GM12874 (cell line): ENCODE data around the gene SUFU.

Experiments
- TF ChIP-seq, protein P1 (sequence below): IDR thresholded peaks from 2 replicates; pipeline ENCODE4 v1.5.1; 2011; ENCODE audit warnings: low read depth, mild to moderate bottlenecking, control low read depth, low read length, moderate library complexity; ENCODE audit not compliant: insufficient read depth

Gene SUFU

DNA sequence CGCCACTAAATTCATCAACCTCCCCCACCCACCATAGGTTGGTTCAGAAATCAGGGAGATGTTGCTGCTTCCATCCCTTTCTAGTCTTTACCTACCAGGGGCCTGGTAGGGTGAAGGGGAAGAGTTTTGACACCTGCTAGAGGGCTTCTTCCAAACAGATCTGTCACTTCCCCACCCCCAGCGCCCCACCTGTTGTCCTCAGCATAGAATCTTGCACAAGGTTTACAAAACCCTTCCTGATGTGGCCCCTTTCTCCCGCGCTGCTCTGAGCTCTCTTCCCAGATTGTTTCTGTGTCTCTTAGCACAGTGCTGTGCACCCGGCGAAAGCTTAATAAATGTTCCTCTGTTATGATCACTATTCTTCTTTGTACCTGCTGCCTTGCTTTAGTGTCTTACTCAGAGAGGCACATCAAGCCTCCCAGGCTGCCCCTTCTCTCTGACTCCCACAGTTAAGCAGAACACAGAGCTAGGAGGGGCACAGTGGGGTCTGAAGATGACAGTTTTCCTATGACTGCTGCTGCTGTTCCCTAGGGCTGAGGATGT, 41.2 kb upstream of the SUFU start:
- TF ChIP-seq, protein P1, sequence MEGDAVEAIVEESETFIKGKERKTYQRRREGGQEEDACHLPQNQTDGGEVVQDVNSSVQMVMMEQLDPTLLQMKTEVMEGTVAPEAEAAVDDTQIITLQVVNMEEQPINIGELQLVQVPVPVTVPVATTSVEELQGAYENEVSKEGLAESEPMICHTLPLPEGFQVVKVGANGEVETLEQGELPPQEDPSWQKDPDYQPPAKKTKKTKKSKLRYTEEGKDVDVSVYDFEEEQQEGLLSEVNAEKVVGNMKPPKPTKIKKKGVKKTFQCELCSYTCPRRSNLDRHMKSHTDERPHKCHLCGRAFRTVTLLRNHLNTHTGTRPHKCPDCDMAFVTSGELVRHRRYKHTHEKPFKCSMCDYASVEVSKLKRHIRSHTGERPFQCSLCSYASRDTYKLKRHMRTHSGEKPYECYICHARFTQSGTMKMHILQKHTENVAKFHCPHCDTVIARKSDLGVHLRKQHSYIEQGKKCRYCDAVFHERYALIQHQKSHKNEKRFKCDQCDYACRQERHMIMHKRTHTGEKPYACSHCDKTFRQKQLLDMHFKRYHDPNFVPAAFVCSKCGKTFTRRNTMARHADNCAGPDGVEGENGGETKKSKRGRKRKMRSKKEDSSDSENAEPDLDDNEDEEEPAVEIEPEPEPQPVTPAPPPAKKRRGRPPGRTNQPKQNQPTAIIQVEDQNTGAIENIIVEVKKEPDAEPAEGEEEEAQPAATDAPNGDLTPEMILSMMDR = no peak

DNA sequence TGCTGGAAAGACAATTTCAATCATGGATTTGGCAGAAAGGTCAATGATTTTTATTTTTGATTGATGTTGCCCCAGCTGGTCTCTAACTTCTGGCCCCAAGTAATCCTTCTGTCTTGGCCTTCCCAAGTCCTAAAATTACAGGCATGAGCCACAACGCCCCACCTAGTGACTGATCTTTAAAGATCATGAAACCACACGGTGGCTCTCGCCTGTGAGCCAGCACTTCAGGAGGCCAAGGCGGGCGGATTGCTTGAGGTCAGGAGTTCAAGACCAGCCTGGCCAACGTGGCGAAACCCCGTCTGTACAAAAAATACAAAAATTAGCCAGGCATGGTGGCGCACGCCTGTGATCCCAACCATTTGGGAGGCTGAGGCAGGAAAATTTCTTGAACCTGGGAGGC, 39.8 kb upstream of the SUFU start:
- TF ChIP-seq, protein P1 = no peak

DNA sequence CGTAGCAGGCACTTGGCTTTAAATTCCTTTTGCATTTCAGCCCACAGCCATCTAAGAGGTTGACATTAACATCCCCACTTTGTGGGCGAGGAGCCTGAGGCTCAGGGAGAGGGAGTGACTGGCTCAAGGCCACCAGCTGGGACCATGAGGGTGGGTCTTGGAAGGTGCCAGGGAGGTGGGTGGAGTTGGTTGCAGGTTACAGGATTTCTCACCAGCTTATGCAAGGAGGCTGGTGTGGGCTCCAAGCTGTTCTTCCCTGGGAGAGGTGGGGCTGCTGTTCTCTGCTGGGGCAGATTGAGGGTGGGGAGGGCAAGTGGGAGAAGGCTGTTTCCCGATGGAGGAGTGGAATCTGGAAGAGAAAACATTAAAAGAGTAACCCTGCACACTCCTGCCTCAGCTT, 38.3 kb upstream of the SUFU start:
- TF ChIP-seq, protein P1 = no peak

DNA sequence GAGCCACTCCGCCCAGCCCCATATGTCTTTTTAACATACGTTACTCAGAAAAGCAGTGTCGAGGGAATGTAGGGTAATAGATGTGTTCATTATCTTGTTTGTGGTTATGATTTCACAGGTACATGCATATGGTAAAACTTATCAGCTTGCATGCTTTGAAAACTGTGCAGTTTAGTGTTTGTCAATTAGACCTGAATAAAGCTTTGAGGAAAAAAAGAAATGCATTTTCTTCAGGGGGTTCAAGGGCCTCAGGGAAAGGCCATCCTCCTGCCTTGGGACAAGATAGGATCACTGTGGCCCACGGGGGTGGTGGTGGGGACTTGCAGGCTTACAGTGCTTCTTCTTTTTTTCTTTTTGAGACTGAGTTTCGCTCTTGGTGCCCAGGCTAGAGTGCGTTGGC, 36.5 kb upstream of the SUFU start:
- TF ChIP-seq, protein P1 = no peak

DNA sequence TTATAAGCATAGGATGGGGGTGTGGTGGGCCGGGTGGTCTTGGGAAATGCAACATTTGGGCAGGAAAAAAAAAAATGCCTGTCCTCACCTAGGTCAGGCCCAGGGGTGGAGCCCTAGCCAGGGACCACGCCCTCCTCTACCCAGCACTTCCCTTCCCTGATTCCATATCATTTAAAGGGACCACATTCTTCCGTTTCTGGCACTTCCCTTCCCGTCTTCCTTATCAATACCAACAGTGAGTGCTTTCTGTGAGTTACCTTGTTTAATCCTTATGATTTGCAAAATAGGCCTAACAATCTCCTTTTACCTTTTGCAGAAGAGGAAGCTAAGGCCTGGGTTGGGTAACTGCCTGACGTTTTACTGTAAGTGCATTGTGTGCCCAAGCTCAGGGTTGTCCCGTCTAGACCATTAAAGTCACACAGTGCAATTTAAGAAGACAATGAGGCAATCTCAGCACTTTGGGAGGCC, 35.8 kb upstream of the SUFU start:
- TF ChIP-seq, protein P1 = no peak

DNA sequence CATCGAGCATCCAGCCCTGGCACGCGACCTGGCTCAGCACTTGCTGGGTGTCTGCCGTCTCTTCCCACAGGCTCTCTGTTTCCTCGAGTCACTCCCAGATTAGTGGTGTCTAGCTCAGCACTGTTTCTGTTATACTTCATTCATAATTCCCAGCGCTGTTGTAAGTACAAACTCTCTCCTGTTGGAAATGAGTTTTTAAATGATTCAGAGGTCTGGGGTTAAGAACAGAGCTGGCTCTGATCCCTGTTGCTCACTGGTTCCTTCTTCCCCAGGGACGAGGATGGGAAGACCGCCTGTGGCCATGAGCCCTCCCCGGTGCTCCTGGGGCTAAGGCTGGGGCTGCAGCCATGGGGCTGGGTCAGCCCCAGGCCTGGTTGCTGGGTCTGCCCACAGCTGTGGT, 35.1 kb upstream of the SUFU start:
- TF ChIP-seq, protein P1 = no peak

DNA sequence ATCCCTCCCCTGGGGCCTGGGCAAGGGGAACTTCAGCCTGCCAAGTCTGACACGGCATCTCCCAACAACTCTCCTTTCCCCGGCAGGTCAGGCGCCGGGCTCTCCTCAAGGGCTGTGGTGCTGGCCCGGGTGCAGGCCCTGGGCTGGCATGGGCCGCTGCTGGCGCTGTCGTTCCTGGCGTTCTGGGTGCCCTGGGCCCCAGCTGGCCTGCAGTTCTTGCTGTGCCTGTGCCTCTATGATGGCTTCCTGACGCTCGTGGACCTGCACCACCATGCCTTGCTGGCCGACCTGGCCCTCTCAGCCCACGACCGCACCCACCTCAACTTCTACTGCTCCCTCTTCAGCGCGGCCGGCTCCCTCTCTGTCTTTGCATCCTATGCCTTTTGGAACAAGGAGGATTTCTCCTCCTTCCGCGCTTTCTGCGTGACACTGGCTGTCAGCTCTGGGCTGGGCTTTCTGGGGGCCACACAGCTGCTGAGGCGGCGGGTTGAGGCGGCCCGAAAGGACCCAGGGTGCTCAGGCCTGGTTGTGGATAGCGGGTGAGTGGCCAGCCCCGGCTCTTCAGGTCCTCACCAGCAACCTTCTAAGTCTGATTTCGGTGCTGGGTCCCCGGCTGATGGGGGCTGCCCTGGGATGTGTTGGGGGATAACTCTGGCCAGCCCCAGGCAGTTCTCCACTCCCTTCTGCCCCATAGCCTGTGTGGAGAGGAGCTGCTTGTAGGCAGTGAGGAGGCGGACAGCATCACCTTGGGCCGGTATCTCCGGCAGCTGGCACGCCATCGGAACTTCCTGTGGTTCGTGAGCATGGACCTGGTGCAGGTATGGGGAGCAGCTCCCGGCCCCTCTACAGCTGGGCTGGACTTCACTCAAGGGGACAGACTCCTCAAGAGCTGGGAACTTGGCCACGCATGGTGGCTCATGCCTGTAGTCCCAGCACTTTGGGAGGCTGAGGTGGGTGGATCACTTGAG, 32.9 kb upstream of the SUFU start:
- TF ChIP-seq, protein P1 = no peak
